ENCODE measurements around the gene CEBPB. TPM values are rescaled to one million over a fixed set of nuclear protein-coding genes. Genes with fewer than 3 reads are reported as not detected.
"Not testable (repeated sequence)": the region's sequence is repeated elsewhere in the genome, so short reads cannot be mapped to it uniquely, and the experiment has no call there.

The CEBPB gene
- total RNA-seq, 1 experiment from 2014 or later = 14.8 TPM

DNA sequence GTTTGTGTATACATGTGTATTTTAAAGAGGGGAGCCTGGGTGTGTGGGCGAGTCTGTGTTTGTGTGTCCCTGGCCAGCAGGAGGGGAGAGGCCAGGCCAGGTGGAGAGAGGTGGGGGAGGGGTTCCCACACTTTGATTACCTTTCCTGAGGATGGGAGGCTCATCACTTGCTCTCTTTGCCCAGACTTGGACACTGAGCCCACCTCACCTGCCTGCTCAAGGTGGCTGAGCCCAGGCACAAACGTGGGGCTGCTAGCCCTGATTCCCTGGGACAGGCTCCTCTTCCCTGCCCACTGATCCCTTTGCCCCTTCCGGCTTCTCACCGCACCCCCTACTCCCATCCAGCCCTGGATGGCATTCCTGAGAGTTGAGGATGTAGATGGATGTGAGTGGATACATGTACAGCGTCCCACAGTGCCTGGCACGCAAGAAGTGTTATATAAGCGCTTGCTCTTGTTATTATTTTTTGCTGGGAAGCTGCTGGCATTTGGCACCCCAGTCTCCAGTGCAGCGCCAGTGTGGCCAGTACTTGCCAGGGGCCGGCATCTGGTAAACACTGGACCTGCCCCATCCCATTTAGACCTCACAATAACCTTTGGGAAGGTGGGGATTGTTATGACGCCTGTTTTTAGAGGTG lies 2.7 kb downstream of the CEBPB start:
- no peak for DNase-seq (ENCODE audit: low spot score)

DNA sequence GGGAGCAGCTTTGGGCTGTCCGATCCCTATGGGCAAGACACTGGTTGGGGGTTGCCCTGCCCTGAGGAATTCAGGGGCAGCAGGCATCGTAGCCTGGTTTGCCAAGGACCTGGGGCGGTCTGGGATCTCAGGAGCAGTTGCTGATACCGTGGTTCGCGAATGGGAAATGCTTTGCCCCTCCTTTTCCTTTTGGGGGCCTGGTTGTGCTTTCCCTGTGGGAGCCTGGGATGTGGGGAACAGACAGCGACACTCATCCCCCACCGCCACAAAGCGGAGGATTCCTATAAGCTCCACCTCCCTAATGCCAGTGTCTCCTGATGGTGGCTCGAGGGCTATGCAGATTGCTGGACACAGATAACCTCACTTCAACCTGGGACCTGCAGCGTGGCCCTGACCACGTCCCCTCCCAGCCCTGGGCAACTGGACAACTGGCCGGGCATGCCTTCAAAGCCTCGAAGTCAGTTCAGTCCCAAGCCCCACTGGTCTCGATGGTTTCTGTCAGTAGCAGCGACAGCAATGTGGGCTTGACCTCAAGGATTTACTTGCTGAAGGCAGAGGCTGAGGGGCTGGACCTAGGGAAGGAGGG lies 3.3 kb downstream of the CEBPB start:
- DNase-seq (ENCODE audit: low spot score) = no peak

DNA sequence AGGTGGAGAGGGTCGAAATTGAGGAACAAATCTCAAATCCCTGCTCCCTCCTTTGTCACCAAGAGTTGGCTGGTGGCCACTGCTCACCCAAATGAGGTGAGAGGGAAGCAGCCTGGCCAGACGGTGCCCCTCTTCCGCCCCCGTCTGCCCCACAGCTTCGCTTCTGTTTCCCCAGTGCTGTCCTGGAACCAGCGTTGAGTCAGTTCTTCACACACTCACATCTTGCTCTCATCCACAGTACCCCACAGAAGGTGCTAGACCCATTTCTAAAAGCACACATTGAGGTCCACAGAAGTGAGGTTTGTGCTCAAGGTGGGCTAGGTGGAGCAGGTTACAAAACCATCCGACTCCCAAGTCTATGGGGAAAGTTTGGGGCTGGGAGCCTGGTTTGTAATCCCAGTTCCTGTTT lies 3.8 kb downstream of the CEBPB start:
- DNase-seq (ENCODE audit: low spot score) = no peak

DNA sequence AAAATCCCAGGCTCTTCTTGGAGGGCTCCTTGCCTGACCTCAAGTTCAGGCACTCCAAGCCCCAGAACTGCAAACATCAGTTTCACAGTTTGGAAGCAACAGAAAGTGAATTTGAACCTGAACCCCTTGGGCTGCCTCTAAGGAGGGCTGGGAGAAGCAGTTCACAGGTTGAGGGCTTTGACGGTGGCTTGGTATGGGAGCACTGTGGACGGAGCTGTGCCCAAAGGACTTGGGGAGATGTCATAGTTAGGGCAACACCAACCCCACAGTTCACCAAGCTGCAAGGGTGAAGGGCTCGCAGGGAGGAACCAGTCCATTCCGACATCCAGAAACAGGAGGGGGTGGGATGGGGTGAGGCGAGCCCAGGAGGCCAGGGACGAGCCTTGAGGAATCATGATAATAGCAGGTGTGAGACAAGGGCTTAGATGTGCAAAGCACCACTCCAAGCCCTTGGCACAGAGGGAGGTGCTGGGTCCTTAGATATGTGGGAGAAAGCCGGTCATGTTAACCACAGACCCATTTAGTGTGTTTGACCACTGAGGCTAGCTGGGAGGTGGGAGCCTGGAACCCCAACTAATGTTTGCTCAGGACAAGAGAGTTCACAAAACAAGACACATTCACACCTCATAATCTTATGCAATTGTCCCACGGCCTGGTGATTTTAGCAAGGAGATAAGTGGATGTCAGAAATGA lies 4.3 kb downstream of the CEBPB start:
- DNase-seq (ENCODE audit: low spot score) = no peak

DNA sequence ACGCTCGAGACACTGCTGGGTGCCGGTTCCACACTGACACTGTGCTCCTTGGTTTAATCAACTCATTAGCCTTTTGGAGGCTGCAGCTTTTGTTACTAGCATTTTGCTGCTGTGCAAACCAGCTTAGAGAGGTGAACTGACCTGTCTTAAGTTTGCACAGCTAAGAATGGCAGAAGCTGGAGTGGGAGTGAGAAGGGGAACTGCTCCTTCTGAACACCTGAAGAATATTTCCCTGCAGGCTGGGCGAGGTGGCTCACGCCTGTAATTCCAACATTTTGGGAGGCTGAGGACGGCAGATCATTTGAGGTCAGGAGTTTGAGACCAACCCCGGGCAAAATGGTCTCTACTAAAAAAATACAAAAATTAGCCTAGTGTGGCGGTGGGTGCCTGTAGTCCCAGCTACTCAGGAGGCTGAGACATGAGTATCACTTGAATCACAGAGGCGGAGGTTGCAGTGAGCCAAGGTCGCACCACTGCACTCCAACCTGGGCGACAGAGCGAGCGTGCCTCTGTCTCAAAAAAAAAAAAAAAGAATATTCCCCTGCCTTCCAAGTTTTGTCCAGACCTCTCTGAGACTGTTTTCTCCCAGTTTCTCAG lies 5.0 kb downstream of the CEBPB start:
- DNase-seq (ENCODE audit: low spot score) = no peak

DNA sequence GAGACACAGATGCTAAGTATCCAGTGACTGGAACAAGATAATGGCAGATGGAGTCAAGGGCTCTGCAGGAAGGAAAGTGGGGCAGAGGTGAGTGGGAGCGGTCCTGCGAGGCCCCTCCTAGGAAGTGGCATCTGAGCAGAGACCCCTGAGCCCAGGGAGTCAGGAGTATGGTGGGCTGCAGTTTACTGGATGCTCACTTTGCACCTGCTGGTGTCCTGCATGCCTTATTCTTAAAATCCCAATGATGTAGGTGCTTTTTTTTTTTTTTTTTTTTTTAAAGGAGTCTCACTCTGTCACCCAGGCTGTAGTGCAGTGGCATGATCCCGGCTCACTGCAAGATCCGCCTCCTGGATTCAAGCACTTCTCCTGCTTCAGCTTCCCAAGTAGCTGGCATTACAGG lies 5.6 kb downstream of the CEBPB start:
- no peak for DNase-seq (ENCODE audit: low spot score)

DNA sequence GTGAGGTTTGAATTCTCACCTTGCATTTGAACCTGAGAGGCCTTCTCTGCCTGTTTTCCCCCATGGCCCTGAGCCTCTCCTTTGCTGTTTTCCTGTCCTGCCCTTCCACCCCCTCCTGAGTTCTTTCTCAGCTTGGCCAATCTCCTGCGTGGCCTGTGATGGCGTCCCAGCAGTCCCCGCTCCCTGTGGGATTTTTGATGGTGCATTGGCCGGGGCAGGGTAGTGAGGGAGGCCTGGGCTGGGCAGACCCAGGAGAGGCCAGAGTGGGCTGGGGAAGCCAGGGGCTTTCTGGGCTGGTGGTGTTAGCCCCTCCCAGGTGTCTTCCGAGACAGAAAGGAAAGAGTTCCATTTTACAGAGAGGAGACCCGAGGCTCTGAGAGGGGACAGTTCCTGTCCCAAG lies 6.3 kb downstream of the CEBPB start:
- DNase-seq (ENCODE audit: low spot score) = no peak

DNA sequence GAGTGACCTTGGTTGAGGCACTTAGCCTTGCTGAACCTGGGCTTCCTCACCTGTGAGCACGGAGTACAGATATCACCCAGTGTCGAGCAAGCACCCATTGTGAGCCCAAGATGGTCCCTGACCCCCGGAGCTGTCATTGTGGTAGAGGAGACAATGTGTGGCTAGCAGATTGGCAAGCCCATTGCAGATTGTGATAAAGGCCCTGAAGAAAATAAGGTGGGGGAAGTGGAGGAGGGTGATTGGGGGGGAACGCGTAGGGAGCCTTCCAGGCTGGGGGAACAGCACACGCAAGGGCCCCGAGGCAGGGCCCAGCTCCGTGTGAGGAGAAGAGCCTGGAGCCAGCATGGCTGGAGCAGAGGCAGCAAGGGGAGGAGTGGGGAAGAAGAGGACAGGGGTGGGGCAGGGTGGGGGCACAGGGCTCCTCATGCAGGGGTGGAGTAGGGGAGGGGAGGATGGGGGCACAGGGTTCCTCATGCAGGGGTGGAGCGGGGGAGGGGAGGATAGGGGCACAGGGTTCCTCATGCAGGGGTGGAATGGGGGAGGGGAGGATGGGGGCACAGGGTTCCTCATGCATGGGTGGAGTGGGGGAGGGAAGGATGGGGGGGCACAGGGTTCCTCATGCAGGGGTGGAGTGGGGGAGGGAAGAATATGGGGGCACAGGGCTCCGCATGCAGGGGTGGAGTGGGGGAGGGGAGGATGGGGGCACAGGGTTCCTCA lies 7.0 kb downstream of the CEBPB start:
- DNase-seq (ENCODE audit: low spot score) = no peak

DNA sequence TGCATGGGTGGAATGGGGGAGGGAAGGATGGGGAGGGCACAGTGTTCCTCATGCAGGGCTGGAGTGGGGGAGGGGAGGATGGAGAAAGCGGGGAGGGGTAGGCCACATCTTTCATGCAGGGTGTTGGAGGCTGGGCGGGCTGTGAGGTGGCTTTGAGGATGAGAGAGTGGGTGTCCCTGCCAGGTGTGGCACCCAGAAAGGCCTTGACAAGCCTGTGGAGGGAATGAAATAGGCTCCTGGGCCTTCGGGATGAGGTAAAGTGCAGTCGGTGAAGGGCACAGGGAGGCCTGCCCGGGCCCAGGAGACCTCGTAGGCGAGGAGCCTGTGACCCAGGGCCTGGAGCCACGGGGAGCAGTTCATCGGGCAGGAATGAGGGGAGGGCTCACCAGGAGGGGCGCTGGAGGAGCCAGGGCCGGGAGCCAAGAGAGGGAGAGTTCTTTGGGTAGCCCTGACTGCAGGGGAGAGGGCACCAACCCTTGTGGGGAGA lies 7.6 kb downstream of the CEBPB start:
- DNase-seq (ENCODE audit: low spot score) = no peak

DNA sequence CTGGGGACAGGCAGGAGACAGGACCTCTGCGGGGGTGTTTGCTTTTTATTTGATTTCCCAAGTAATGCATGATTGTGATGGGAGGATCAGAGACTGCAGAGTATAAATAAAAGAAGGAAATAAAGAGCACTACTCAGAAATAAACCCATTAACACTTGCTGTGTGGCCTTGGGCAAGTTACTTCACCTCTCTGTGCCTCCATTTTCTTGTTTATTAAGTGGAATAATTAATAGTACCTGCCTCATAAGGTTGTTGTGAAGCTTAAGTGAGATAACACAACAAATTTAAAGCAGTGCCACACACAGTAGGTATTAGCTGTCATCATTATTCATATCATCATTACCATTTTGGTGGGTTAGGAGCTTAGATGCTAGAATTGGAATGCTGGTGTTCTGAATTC lies 8.1 kb downstream of the CEBPB start:
- no peak for DNase-seq (ENCODE audit: low spot score)

DNA sequence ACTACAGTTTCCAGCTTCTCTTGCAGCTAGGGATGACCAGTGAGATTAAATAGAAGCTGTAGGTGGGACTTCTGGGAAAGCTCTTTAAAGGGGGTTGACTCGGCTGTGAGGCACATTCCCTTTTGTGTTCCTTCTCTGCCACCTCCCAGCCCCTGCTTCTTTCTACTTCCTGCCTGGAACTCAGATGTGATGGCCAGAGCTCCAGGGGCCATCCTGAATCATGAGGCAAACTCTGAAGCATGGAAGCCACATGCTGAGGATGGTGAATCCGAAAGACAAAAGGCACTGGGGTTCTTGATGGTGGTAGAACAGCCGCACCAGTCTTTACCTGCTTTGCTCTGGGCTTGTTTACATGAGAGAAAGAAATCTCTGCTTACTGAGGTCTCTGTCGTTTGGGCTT lies 9.1 kb downstream of the CEBPB start:
- no peak for DNase-seq (ENCODE audit: low spot score)

DNA sequence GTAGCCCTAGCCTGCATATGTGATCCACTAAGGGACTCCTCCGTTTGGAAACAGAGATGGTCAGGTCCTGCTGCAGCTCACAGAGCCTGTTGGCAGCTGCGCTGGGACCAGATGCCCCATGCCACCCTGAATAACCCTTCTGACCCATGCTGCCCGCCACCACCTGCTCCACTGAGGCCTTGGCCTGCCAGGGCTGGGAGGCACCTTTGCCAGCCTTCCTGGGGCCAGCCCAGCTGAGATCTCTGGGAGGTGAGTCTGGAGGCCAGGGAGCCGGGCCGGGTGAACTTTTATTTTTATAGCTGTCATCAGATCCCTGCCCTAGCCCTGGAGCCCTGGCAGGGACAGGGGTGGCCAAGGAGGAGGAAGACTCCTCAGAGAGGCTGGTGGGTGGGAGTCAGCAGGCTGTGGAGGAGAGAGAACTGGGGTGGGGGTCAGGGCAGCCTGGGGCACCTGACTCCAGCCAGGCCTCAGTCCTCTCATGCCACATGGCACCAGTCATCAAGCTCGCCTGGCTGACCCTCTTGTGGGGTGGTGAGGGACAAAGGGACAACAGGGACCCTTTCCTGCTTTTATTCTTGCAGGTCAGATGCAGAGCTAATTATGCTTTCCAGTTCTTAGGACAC lies 10.0 kb downstream of the CEBPB start:
- no peak for DNase-seq (ENCODE audit: low spot score)

DNA sequence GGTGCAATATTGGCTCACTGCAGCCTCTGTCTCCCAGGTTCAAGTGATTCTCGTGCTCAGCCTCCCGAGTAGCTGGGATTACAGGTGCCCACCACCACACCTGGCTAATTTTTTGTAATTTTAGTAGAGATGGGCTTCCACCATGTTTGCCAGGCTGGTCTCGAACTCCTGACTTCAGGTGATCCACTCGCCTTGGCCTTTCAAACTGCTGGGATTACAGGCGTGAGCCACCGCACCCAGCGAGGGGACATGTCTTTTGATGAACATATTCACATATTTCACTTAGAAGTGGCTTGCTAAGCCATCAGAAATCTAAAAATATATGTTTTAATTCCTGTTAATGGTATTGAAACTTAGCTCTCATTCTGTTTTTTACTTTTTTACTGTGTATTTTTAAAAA lies 11.1 kb downstream of the CEBPB start:
- not testable (repeated sequence) for DNase-seq (ENCODE audit: low spot score)

DNA sequence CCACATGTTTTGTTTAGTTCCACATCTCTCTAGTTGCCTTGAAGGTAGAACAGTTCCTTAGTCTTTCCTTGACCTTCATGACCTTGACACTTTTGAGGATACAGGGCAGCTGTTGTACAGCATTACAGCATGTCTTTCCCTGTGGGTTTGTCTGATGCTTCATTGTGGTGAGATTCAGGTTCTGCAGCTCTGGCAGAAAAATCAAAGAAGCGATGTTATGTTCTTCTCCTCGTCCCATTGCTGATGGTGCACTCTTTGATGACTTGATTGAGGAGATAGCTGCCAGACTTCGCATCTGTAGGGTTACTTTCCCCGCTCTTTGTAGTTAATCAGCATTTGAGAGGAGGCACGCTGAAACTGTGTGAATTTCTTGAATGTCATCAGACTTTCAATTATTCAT lies 12.0 kb downstream of the CEBPB start:
- DNase-seq (ENCODE audit: low spot score) = no peak

DNA sequence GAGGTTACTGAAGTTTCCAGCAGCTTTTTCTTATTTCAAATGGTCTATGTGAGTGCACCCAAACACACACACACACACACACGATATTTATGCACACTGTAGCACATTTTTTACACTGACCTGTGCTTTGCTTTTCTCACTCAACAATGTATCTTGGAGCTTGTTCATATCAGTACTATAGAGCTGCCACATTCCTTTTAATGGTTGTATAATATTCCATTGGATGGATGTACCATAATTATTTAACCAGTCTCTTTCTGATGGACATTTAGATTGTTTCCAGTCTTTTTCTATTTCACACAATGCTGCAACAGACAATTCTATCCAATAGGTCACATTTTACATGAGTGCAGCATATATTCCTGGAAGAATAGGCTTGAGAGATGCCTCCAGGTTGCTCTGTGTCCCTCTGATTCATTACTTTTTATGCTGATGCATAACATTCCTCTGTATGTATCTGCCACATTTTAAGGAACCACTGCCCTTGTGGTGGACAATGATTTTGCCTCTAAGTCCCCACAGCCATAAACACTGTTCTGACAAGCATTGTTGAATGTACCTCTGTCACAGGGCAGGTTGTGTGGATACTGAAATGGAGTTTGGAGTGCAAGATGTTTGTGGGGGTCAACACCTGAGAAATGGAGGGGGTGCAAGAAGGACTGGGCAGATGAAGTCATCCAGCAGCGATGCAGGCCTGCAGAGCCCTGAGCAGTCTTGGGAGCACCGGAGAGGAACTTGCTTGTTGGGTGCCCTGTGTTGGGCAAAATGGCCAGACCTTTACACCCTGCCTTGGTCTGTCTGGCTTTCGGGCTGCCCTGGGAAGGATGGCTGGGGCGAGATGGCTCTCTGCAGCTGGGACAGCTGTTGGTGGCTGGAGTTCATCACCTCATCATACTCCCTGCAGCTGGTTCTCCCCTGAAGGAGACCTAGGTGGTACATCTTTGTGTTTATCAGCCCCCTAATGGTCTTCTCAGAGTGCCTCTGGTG lies 13.6 kb downstream of the CEBPB start:
- DNase-seq (ENCODE audit: low spot score) = no peak

DNA sequence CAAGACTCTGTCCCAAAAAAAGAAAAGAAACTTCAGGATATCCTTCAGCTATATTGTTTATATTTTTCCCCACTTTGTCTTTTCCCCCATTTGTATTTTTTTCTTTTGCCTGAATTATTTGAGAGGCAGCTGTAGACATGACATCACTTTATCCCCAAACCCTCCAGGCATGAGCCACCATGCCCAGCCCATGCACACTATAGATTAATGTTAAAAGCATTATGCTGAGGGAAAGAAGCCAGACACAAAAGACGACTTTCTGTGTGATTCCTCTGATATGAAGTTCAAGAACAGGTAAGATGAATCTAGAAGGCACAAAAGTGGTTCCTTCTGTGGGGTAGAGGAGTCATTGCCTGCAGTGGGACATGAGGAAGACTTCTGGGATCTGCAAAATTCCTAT lies 16.4 kb downstream of the CEBPB start:
- no peak for DNase-seq (ENCODE audit: low spot score)

DNA sequence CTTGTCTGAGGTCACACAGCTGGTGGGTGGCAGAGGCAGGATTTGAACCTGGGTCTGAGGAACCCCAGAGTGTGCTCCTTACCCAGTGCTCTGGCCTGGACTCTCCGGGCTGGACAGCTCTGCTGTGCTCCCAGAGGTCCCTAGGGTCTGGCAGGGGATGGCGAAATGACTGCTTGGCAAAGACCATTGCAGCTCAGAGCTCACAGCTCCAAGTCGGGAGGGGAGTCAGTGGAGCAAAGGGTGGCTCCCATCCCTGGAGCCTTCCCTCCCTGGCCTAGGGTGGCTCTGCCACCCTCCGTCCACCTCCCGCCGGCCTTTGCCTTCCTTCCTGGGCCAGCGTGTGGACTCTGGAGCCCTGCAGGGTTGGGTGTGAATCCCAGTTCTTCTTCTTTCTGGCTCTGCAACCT lies 17.5 kb downstream of the CEBPB start:
- no peak for DNase-seq (ENCODE audit: low spot score)

DNA sequence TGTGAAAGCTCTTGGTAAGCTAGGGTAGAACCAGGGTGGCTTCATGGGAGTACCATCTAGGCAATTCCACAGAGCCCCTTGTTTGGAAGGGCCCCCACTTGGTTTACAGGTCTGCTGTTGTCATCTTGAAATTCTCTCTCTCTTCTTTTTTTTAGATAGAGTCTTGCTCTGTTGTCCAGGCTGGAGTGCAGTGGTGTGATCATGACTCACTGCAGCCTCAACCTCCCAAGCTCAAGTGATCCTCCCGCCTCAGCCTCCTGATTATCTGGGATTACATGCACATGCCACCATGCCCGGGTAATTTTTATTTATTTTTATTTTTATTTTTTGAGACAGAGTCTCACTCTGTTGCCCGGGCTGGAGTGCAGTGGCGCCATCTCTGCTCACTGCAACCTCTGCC lies 18.2 kb downstream of the CEBPB start:
- DNase-seq (ENCODE audit: low spot score) = not testable (repeated sequence)

DNA sequence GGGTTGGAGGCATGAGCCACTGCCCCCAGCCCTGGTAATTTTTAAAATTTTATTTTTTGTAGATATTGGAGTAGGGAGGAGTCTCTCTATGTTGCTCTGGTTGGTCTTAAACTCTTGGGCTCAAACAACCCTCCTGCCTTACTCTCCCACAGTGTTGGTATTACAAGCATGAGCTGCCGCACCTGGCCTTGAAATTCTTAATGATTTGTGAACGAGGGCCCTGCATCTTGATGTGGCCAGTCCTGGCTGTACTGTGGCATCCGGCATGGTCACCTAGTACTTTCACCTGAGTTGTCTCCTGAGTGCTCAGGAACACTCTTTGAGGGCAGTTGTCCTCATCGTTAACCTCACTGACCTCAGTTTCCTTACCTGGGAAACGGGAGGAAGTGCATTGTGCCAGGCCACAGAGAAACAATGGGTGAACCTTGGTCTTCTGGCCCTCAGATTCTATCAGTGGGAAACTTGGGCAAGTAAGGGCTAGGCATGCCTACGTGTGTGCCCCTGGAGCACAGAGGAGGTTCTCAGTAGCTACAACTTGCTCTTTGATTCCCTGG lies 19.5 kb downstream of the CEBPB start:
- DNase-seq (ENCODE audit: low spot score) = no peak

DNA sequence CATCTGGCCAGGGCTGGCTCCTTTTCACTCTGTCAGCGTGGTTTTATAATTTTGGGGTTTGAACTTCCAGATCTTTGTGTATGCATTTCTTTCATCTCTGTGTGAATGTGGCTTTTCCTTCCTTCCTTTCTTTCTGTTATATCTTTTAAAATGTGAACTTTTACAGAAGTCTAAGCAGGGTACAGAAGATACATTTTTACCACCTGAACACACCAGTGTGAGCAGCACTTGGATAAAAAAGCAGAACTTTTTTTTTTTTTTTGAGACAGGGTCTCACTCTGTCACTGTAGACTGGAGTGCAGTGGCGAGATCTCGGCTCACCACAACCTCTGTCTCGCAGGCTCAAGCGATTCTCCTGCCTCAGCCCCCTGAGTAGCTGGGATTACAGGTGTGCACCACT lies 20.5 kb downstream of the CEBPB start:
- DNase-seq (ENCODE audit: low spot score) = no peak

Data from H4 (cell line).